Right lobe of liver (tissue), 4 donors: Measurements from ENCODE around the gene LRRC41.
"Not testable (repeated sequence)": the region's sequence is repeated elsewhere in the genome, so short reads cannot be mapped to it uniquely, and the experiment has no call there.

Experiments used
- CTCF ChIP-seq, 4 donors: fragments of 200-600 bp in 3 of 4; fragments of 450-650 bp in 1 of 4; IDR thresholded peaks; one replicate each; pipeline versions ENCODE4 v1.5.1 to v1.8.0; 2016 to 2022; ENCODE audit warnings: antibody characterized with exemption in 4 of 4, mild to moderate bottlenecking in 2 of 4
- POLR2A ChIP-seq: fragments of 450-650 bp; IDR thresholded peaks from one replicate; pipeline ENCODE4 v1.6.1; 2017; ENCODE audit warnings: antibody characterized with exemption, mild to moderate bottlenecking
- donor health status: DM: no; HTN: no; CAD: no.
- donor health status: DM: no; HTN: no; CAD: no.
- donor health status: DM: no; HTN: yes; CAD: no.

GRCh38 chr1:46246136-46246535, 57.3 kb downstream of the LRRC41 start:
- not testable (repeated sequence) for TF ChIP-seq CTCF (IDR thresholded peaks at IDR 0.05); POLR2A
